ENCODE data around the gene GGTLC1. TPM values are rescaled to one million over a fixed set of nuclear protein-coding genes. Genes with fewer than 3 reads are reported as not detected.

The GGTLC1 gene
- total and polyA plus RNA-seq, 12 donors: 0.38 TPM; not detected in 11

- H3K9me3 ChIP-seq (replicated peaks in 1 of 3): no peaks in the 10 kb centered on the region
- intact Hi-C loops (cut with DNase I): no loop called here
- H3K36me3 ChIP-seq (replicated peaks in 1 of 2): no peaks in the 10 kb centered on the region
- H3K4me3 ChIP-seq: no peak overlapping the region
- H3K27me3 ChIP-seq: peaks cover 15% of the 10 kb centered on the region
- H3K4me1 ChIP-seq (replicated peaks in 1 of 2): no peaks in the 10 kb centered on the region
- WGBS, 4 donors: 85 to 93% (median 89%) methylated on average over 13 of the region's 13 CpGs
- DNase-seq: no peak
- no peak for TF ChIP-seq POLR2A (IDR thresholded peaks at IDR 0.05)
- TF ChIP-seq, protein P1, sequence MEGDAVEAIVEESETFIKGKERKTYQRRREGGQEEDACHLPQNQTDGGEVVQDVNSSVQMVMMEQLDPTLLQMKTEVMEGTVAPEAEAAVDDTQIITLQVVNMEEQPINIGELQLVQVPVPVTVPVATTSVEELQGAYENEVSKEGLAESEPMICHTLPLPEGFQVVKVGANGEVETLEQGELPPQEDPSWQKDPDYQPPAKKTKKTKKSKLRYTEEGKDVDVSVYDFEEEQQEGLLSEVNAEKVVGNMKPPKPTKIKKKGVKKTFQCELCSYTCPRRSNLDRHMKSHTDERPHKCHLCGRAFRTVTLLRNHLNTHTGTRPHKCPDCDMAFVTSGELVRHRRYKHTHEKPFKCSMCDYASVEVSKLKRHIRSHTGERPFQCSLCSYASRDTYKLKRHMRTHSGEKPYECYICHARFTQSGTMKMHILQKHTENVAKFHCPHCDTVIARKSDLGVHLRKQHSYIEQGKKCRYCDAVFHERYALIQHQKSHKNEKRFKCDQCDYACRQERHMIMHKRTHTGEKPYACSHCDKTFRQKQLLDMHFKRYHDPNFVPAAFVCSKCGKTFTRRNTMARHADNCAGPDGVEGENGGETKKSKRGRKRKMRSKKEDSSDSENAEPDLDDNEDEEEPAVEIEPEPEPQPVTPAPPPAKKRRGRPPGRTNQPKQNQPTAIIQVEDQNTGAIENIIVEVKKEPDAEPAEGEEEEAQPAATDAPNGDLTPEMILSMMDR (IDR thresholded peaks at IDR 0.05): no peak
- H3K27ac ChIP-seq: no peak overlapping the region
Measured at GRCh38 chr20:24002896-24003295, 14.3 kb upstream of the GGTLC1 start.

DNA sequence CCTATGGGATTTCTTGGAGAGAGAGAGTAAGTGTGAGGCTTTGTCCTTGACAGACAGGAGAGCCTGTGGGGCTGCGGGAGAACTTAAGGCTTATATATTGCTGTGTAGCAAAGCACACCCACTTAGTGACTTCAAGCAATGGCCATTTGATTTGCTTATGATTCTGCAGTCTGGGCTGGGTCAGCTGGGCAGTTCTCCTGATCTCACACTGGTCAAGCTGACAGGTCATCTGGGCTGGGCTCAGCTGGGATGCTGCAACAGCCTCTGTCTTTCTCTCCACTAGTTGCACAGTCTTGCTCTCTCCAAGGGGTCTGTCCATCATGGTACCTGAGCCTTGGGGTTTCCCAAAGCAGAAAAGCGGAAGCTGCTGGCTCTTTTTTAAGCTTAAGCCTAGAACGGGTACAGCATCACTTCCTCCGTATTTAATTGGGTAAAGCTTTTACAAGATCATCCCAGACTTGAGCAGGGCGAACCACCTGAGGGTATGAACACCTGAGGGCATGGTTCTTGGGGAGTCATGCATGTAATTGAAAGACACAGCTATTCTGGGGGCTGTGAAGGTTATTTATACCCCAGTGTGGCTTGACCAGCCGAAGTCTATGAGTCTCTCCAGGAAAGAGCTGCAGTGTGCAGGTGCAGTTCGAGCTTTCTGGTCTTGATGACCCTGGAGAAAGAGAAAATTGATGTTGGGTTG is 13.3 kb upstream of the GGTLC1 start:
- Histone ChIP-seq H3K27me3 (peaks cover 16% of the 10 kb centered on the region), H3K27ac (no peak overlapping the region), H3K36me3 (replicated peaks in 1 of 2) (no peaks in the 10 kb centered on the region), H3K4me1 (replicated peaks in 1 of 2) (no peaks in the 10 kb centered on the region), H3K9me3 (replicated peaks in 1 of 3) (no peaks in the 10 kb centered on the region), H3K4me3 (no peak overlapping the region)
- DNase-seq: no peak
- TF ChIP-seq, protein P1 (IDR thresholded peaks at IDR 0.05): no peak
- TF ChIP-seq POLR2A (IDR thresholded peaks at IDR 0.05): no peak
- intact Hi-C loops (cut with DNase I): no loop called here
- WGBS, 4 donors: 71 to 77% (median 75%) methylated on average over 7 of the region's 7 CpGs

DNA sequence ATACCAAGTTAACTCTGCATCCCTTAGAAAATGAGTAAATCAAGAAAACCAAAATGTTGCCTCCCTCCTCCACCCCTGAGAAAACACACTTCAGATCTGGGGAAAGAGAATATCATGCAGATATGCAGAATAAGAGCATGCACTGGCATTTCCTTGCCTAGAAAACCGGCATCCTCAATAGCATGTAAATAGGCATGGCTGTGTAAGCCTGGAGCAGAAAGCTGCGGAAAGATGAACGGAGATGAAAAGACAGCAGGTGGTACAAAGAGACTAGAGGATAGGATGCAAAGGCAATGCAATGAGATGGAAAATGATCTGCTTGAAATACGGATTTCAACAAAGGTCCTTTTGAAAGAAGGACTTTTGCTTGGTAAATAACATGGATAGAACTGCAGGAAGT is 10.3 kb upstream of the GGTLC1 start:
- H3K27ac ChIP-seq: no peak overlapping the region
- H3K27me3 ChIP-seq: peaks cover 16% of the 10 kb centered on the region
- no peak for TF ChIP-seq POLR2A (IDR thresholded peaks at IDR 0.05)
- TF ChIP-seq, protein P1 (IDR thresholded peaks at IDR 0.05): no peak
- H3K4me1 ChIP-seq (replicated peaks in 1 of 2): no peaks in the 10 kb centered on the region
- intact Hi-C loops (cut with DNase I): loop anchor here in 1 of 2 donors (5.0 to 10.0 kb wide), 2 partner anchors 64 to 332 kb away; no protein-coding TSS in a partner anchor
- WGBS, 4 donors: 65 to 76% (median 72%) methylated on average over 4 of the region's 4 CpGs
- H3K9me3 ChIP-seq (replicated peaks in 1 of 3): no peaks in the 10 kb centered on the region
- H3K4me3 ChIP-seq: no peak overlapping the region
- H3K36me3 ChIP-seq (replicated peaks in 1 of 2): no peaks in the 10 kb centered on the region
- DNase-seq: no peak

DNA sequence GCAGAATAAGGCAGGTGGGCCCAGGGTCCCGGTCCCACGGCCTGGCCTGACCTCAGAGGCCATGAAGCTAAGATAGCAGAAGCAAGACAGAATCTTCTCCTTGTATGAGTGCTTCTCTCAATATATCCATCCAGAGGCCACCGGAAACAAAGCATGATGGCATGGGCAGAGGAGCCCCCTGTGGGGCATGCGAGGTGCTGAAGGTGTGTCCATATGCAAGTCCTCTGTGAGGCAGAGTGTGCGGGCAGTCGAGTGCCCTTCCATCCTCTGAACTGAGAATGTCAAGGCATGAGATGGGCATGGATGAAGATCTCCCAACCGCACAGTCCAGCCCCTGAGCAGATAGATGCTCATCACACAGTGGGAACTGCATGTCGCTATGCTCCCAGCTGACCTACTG is 9.8 kb upstream of the GGTLC1 start:
- Histone ChIP-seq H3K9me3 (replicated peaks in 1 of 3) (no peaks in the 10 kb centered on the region), H3K27me3 (peaks cover 16% of the 10 kb centered on the region), H3K36me3 (replicated peaks in 1 of 2) (no peaks in the 10 kb centered on the region), H3K4me1 (replicated peaks in 1 of 2) (no peaks in the 10 kb centered on the region), H3K27ac (no peak overlapping the region), H3K4me3 (no peak overlapping the region)
- TF ChIP-seq, protein P1 (IDR thresholded peaks at IDR 0.05): no peak
- no peak for TF ChIP-seq POLR2A (IDR thresholded peaks at IDR 0.05)
- intact Hi-C loops (cut with DNase I): loop anchor here in 1 of 2 donors (5.0 to 10.0 kb wide), 2 partner anchors 64 to 331 kb away; no protein-coding TSS in a partner anchor
- no peak for DNase-seq
- WGBS, 4 donors: 84 to 91% (median 85%) methylated on average over 8 of the region's 8 CpGs
